Measurements from ENCODE around the gene ZNF524. TPM values are rescaled to one million over a fixed set of nuclear protein-coding genes. Genes with fewer than 3 reads are reported as not detected.

Gene ZNF524
- total and polyA plus RNA-seq, 9 of the 15 experiments (the other 6 are each of a cell fraction or from before 2014, with no cell fraction given) = 0.08 to 15.6 (median 2.9) TPM

DNA sequence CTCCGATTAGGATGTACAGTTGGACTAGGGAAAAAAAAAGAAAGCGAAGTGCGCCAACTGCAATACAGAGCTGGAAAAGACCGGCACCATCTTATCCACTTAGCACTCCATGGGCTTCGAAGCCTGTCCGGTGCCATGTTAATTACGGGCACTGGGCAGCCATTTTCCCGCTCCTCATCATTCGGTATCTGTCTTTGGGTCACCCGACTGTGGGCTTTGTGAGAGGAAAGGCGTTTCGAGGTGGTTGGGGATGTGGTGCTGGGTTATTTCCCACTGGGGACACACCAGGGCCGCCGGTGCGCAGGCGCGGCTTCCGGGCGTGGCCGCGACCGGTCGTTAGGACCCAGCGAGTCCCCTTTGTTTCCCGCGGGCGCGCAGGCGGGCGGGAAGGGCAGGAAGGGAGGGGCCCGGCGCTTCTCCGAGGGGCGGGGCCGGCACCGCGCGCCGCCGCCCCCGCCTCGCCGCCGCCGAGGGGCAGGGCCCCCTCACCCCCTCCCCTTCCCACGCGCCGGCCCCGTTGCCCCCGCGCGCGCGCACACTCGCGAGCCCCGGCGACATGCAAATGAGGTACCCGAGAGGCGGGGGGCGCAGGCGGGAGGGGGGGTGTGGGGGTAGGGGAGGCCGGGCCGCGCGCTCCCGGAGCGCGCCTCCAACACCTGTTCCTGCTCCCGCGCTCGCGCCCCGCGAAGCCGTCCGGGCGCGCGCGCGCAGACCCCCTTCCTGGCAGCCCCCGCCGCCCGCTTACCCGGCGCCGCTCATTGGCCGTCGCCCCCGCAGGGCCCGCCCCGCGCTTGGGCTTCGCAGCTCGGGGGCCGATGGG lies at the start of gene ZNF524 (continued):
- TF ChIP-seq, protein P1, sequence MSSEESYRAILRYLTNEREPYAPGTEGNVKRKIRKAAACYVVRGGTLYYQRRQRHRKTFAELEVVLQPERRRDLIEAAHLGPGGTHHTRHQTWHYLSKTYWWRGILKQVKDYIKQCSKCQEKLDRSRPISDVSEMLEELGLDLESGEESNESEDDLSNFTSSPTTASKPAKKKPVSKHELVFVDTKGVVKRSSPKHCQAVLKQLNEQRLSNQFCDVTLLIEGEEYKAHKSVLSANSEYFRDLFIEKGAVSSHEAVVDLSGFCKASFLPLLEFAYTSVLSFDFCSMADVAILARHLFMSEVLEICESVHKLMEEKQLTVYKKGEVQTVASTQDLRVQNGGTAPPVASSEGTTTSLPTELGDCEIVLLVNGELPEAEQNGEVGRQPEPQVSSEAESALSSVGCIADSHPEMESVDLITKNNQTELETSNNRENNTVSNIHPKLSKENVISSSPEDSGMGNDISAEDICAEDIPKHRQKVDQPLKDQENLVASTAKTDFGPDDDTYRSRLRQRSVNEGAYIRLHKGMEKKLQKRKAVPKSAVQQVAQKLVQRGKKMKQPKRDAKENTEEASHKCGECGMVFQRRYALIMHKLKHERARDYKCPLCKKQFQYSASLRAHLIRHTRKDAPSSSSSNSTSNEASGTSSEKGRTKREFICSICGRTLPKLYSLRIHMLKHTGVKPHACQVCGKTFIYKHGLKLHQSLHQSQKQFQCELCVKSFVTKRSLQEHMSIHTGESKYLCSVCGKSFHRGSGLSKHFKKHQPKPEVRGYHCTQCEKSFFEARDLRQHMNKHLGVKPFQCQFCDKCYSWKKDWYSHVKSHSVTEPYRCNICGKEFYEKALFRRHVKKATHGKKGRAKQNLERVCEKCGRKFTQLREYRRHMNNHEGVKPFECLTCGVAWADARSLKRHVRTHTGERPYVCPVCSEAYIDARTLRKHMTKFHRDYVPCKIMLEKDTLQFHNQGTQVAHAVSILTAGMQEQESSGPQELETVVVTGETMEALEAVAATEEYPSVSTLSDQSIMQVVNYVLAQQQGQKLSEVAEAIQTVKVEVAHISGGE (CRISPR knock-in tag; IDR thresholded peaks at IDR 0.05) = peak in 1 of 3 experiments; percentile 86; a peak in 2 of 6 replicates
- TF ChIP-seq ZNF696 (CRISPR knock-in tag; conservative IDR thresholded peaks at IDR 0.05) (no peak), ZC3H8 (IDR thresholded peaks at IDR 0.05) (no peak), ZBTB1 (CRISPR knock-in tag; IDR thresholded peaks at IDR 0.05; ENCODE audit: borderline replicate concordance, low read depth) (no peak), ZNF232 (CRISPR knock-in tag; IDR thresholded peaks at IDR 0.05) (no peak), RNF2 (IDR thresholded peaks at IDR 0.05) (peak; percentile 56), KAT7 (CRISPR knock-in tag; IDR thresholded peaks at IDR 0.05; ENCODE audit: borderline replicate concordance) (no peak), L3MBTL2 (IDR thresholded peaks at IDR 0.05) (0 out of 2 replicates have a peak, but pooled peaks have one; percentile 16), ATF7 (IDR thresholded peaks at IDR 0.05) (0 out of 2 replicates have a peak, but pooled peaks have one; percentile 26), CBFB (CRISPR knock-in tag; IDR thresholded peaks at IDR 0.05) (no peak), JUNB (CRISPR knock-in tag; conservative IDR thresholded peaks at IDR 0.05) (no peak), KLF6 (CRISPR knock-in tag; IDR thresholded peaks at IDR 0.05; ENCODE audit: borderline replicate concordance) (peak; percentile 79; the same call in 1 of the 2 replicates), RFX5 (IDR thresholded peaks at IDR 0.05; ENCODE audit: low read depth, low read length) (no peak), ZNF140 (CRISPR knock-in tag; IDR thresholded peaks at IDR 0.05) (no peak), SPI1 (IDR thresholded peaks at IDR 0.05; ENCODE audit: borderline replicate concordance, low read depth, low read length) (no peak), PCBP2 (IDR thresholded peaks at IDR 0.05; ENCODE audit: low read depth, low read length, poor library complexity, severe bottlenecking) (no peak), BCOR (IDR thresholded peaks at IDR 0.05) (0 out of 2 replicates have a peak, but pooled peaks have one; percentile 9), OTX1 (CRISPR knock-in tag; IDR thresholded peaks at IDR 0.05) (peak; percentile 69; the same call in 1 of the 2 replicates)
- TF ChIP-seq, protein P2, sequence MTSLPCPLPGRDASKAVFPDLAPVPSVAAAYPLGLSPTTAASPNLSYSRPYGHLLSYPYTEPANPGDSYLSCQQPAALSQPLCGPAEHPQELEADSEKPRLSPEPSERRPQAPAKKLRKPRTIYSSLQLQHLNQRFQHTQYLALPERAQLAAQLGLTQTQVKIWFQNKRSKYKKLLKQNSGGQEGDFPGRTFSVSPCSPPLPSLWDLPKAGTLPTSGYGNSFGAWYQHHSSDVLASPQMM (CRISPR knock-in tag; IDR thresholded peaks at IDR 0.05) = no peak
- TF ChIP-seq, protein P3, sequence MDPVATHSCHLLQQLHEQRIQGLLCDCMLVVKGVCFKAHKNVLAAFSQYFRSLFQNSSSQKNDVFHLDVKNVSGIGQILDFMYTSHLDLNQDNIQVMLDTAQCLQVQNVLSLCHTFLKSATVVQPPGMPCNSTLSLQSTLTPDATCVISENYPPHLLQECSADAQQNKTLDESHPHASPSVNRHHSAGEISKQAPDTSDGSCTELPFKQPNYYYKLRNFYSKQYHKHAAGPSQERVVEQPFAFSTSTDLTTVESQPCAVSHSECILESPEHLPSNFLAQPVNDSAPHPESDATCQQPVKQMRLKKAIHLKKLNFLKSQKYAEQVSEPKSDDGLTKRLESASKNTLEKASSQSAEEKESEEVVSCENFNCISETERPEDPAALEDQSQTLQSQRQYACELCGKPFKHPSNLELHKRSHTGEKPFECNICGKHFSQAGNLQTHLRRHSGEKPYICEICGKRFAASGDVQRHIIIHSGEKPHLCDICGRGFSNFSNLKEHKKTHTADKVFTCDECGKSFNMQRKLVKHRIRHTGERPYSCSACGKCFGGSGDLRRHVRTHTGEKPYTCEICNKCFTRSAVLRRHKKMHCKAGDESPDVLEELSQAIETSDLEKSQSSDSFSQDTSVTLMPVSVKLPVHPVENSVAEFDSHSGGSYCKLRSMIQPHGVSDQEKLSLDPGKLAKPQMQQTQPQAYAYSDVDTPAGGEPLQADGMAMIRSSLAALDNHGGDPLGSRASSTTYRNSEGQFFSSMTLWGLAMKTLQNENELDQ (CRISPR knock-in tag; IDR thresholded peaks at IDR 0.05; ENCODE audit: borderline replicate concordance) = no peak
- TF ChIP-seq, protein P4, sequence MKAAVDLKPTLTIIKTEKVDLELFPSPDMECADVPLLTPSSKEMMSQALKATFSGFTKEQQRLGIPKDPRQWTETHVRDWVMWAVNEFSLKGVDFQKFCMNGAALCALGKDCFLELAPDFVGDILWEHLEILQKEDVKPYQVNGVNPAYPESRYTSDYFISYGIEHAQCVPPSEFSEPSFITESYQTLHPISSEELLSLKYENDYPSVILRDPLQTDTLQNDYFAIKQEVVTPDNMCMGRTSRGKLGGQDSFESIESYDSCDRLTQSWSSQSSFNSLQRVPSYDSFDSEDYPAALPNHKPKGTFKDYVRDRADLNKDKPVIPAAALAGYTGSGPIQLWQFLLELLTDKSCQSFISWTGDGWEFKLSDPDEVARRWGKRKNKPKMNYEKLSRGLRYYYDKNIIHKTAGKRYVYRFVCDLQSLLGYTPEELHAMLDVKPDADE (conservative IDR thresholded peaks at IDR 0.05; ENCODE audit: control insufficient read depth, low read depth, low read length) = peak; percentile 25; the same call in 1 of the 2 replicates
